HG03575 (cell line): ENCODE results near the gene ROR1.
"Not testable (repeated sequence)": the region's sequence is repeated elsewhere in the genome, so short reads cannot be mapped to it uniquely, and the experiment has no call there.

ENCODE experiments used
- ATAC-seq: cut with Tn5 transposase; IDR thresholded peaks from one replicate; pipeline ENCODE4 v1.9.1; 2021; ENCODE audit not compliant: unreplicated experiment, insufficient number of reproducible peaks, low FRiP score; ENCODE audit errors: extremely low read depth

The ROR1 gene

GRCh38 chr1:63787875-63788274 lies 14.1 kb downstream of the ROR1 start:
- ATAC-seq: no peak

- ATAC-seq: no peak
Measured at GRCh38 chr1:63789856-63790605, 16.2 kb downstream of the ROR1 start.

- no peak for ATAC-seq
Measured at GRCh38 chr1:63790989-63791388, 17.2 kb downstream of the ROR1 start.

GRCh38 chr1:63792152-63792551 lies 18.3 kb downstream of the ROR1 start:
- no peak for ATAC-seq

- ATAC-seq: no peak
Measured at GRCh38 chr1:63793741-63794240, 20.0 kb downstream of the ROR1 start.

- no peak for ATAC-seq
Measured at GRCh38 chr1:63794354-63794753, 20.5 kb downstream of the ROR1 start.

- ATAC-seq: no peak
Measured at GRCh38 chr1:63794939-63795378, 21.1 kb downstream of the ROR1 start.

GRCh38 chr1:63795455-63795854 lies 21.6 kb downstream of the ROR1 start:
- ATAC-seq: no peak

GRCh38 chr1:63797056-63797726 lies 23.4 kb downstream of the ROR1 start:
- no peak for ATAC-seq

- no peak for ATAC-seq
Measured at GRCh38 chr1:63798284-63798683, 24.5 kb downstream of the ROR1 start.

- no peak for ATAC-seq
Measured at GRCh38 chr1:63799307-63799706, 25.5 kb downstream of the ROR1 start.

GRCh38 chr1:63799820-63800219 lies 26.0 kb downstream of the ROR1 start:
- no peak for ATAC-seq

- ATAC-seq: no peak
Measured at GRCh38 chr1:63802109-63802508, 28.3 kb downstream of the ROR1 start.

GRCh38 chr1:63804829-63805484 lies 31.1 kb downstream of the ROR1 start:
- ATAC-seq: no peak

GRCh38 chr1:63807046-63807445 lies 33.2 kb downstream of the ROR1 start:
- no peak for ATAC-seq

GRCh38 chr1:63810936-63811469 lies 37.2 kb downstream of the ROR1 start:
- no peak for ATAC-seq

GRCh38 chr1:63812071-63812700 lies 38.4 kb downstream of the ROR1 start:
- ATAC-seq: no peak

GRCh38 chr1:63813829-63814277 lies 40.0 kb downstream of the ROR1 start:
- ATAC-seq: no peak

GRCh38 chr1:63816217-63816815 lies 42.5 kb downstream of the ROR1 start:
- ATAC-seq: not testable (repeated sequence)
